ENCODE measurements around the gene UBAC2. TPM values are rescaled to one million over a fixed set of nuclear protein-coding genes. Genes with fewer than 3 reads are reported as not detected.

Gene UBAC2
- total and polyA plus RNA-seq, 9 donors: 38.7 to 87.5 (median 48.0) TPM

GRCh38 chr13:99276706-99277105 is 76.1 kb downstream of the UBAC2 start:
- H3K4me3 ChIP-seq: no peak overlapping the region
- no peaks in the 10 kb centered on the region for H3K27me3 ChIP-seq
- intact Hi-C loops (cut with DNase I): no loop called here
- 94 to 95% (median 95%) methylated on average over 2 of the region's 2 CpGs for WGBS, 3 donors
- no peak for DNase-seq
- H3K36me3 ChIP-seq: no peaks in the 10 kb centered on the region
- TF ChIP-seq CTCF (IDR thresholded peaks at IDR 0.05) (no peak), POLR2A (IDR thresholded peaks at IDR 0.05) (no peak), EP300 (IDR thresholded peaks at IDR 0.05) (no peak)
- H3K4me1 ChIP-seq (ENCODE audit: insufficient read depth): no peaks in the 10 kb centered on the region
- no peak overlapping the region for H3K27ac ChIP-seq
- H3K9me3 ChIP-seq: no peaks in the 10 kb centered on the region

- no peaks in the 10 kb centered on the region for H3K27me3 ChIP-seq
- intact Hi-C loops (cut with DNase I): no loop called here
- H3K4me3 ChIP-seq: no peak overlapping the region
- TF ChIP-seq POLR2A (IDR thresholded peaks at IDR 0.05) (no peak), EP300 (IDR thresholded peaks at IDR 0.05) (no peak), CTCF (IDR thresholded peaks at IDR 0.05) (no peak)
- peaks cover 3% of the 10 kb centered on the region for H3K4me1 ChIP-seq (ENCODE audit: insufficient read depth)
- no peak overlapping the region for H3K27ac ChIP-seq
- no peak for DNase-seq
- H3K9me3 ChIP-seq: no peaks in the 10 kb centered on the region
- WGBS, 3 donors: 93 to 98% (median 94%) methylated on average over 4 of the region's 4 CpGs
- H3K36me3 ChIP-seq: no peaks in the 10 kb centered on the region
These were observed 77.0 kb downstream of the UBAC2 start for GRCh38 chr13:99277629-99278028.

GRCh38 chr13:99278200-99278599 is 77.5 kb downstream of the UBAC2 start:
- no peaks in the 10 kb centered on the region for H3K36me3 ChIP-seq
- no peaks in the 10 kb centered on the region for H3K27me3 ChIP-seq
- no peak for TF ChIP-seq CTCF (IDR thresholded peaks at IDR 0.05)
- no peak for TF ChIP-seq EP300 (IDR thresholded peaks at IDR 0.05)
- TF ChIP-seq POLR2A (IDR thresholded peaks at IDR 0.05): no peak
- no peak overlapping the region for H3K27ac ChIP-seq
- H3K4me1 ChIP-seq (ENCODE audit: insufficient read depth): peaks cover 3% of the 10 kb centered on the region
- no peak for DNase-seq
- H3K4me3 ChIP-seq: no peak overlapping the region
- no peaks in the 10 kb centered on the region for H3K9me3 ChIP-seq
- WGBS, 3 donors: 90 to 95% (median 94%) methylated on average over 5 of the region's 5 CpGs
- intact Hi-C loops (cut with DNase I): no loop called here

GRCh38 chr13:99278843-99279242 is 78.2 kb downstream of the UBAC2 start:
- Histone ChIP-seq H3K27ac (no peak overlapping the region), H3K36me3 (no peaks in the 10 kb centered on the region), H3K4me1 (ENCODE audit: insufficient read depth) (peaks cover 3% of the 10 kb centered on the region), H3K27me3 (no peaks in the 10 kb centered on the region), H3K9me3 (no peaks in the 10 kb centered on the region), H3K4me3 (no peak overlapping the region)
- no peak for DNase-seq
- TF ChIP-seq CTCF (IDR thresholded peaks at IDR 0.05): no peak
- TF ChIP-seq EP300 (IDR thresholded peaks at IDR 0.05): no peak
- TF ChIP-seq POLR2A (IDR thresholded peaks at IDR 0.05): no peak
- intact Hi-C loops (cut with DNase I): no loop called here
- WGBS, 3 donors: 95 to 98% (median 96%) methylated on average over 3 of the region's 3 CpGs

GRCh38 chr13:99279637-99280036 is 79.0 kb downstream of the UBAC2 start:
- Histone ChIP-seq H3K27me3 (no peaks in the 10 kb centered on the region), H3K4me3 (no peak overlapping the region), H3K9me3 (no peaks in the 10 kb centered on the region), H3K4me1 (ENCODE audit: insufficient read depth) (peaks cover 3% of the 10 kb centered on the region), H3K36me3 (no peaks in the 10 kb centered on the region), H3K27ac (no peak overlapping the region)
- no peak for TF ChIP-seq EP300 (IDR thresholded peaks at IDR 0.05)
- no peak for TF ChIP-seq CTCF (IDR thresholded peaks at IDR 0.05)
- 94 to 98% (median 94%) methylated on average over 2 of the region's 2 CpGs for WGBS, 3 donors
- DNase-seq: no peak
- intact Hi-C loops (cut with DNase I): no loop called here
